Suprapubic skin (tissue), 4 donors: ENCODE data around the gene TUBB2A.

Experiments used
- CTCF ChIP-seq, 2 donors: fragments of 200-600 bp in 1 of 2; fragments of 450-650 bp in 1 of 2; sonication (generic) in 1 of 2; IDR thresholded peaks; one replicate each; pipeline ENCODE4 v1.5.1; 2016 to 2019; ENCODE audit warnings: antibody characterized with exemption in 2 of 2, mild to moderate bottlenecking in 1 of 2, moderate library complexity in 1 of 2
- POLR2A ChIP-seq, 2 donors: fragments of 450-650 bp; IDR thresholded peaks; one replicate each; pipeline ENCODE4 v1.6.1; 2017; ENCODE audit warnings: antibody characterized with exemption in 2 of 2, mild to moderate bottlenecking in 2 of 2, moderate library complexity in 2 of 2
- POLR2AphosphoS5 ChIP-seq, 3 donors: sonication (generic); formaldehyde crosslinking; IDR thresholded peaks; one replicate each; pipeline ENCODE4 v1.6.1; 2017; ENCODE audit warnings: antibody characterized with exemption in 3 of 3

GRCh38 chr6:3122823-3123182 is 34.5 kb downstream of the TUBB2A start:
- TF ChIP-seq CTCF (IDR thresholded peaks at IDR 0.05) (no peak), POLR2A (IDR thresholded peaks at IDR 0.05) (no peak), POLR2AphosphoS5 (IDR thresholded peaks at IDR 0.05) (no peak)
